Thyroid gland (tissue), 4 donors: Measurements from ENCODE around the gene NPBWR2.

ENCODE experiments used
- CTCF ChIP-seq, 6 experiments: fragments of 200-600 bp in 3 of 6; fragments of 450-650 bp in 3 of 6; sonication (generic) in 3 of 6; IDR thresholded peaks; one replicate each; pipeline ENCODE4 v1.5.1; 2016 to 2019; ENCODE audit warnings: antibody characterized with exemption in 6 of 6, mild to moderate bottlenecking in 2 of 6, inconsistent platforms in 1 of 6, moderate library complexity in 1 of 6
- POLR2A ChIP-seq, 2 donors: fragments of 450-650 bp; IDR thresholded peaks; one replicate each; pipeline ENCODE4 v1.6.1; 2017; ENCODE audit warnings: antibody characterized with exemption in 2 of 2, mild to moderate bottlenecking in 2 of 2, moderate library complexity in 1 of 2

DNA sequence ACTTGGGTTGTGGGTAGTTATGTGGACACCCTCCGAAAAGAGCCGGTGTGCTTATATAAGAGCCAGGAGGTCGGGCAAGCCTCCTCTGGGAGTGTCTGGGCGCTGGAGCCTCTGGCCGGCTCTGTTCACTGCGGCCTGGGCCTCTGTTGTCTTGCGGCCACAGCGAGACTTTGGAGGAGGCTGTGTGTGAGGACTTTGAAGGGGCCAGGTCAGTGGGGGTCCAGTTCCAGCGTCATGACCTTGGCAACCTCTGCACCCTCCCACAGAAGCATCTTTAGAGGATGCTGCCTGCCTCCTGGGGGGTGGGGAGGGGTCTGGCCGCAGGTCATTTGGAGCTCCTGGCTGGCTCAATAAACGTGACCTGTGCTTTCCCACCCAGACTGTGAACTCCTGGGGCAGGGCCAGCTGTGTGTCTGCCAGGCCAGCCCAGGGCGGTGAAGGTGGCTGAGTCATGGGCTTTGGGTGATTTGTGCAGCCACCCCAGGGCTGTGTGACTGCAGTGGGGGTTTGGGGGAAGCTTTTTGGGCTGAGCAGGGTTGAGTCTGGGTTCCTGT is 43.1 kb downstream of the NPBWR2 start:
- TF ChIP-seq CTCF (IDR thresholded peaks at IDR 0.05), result no peak
- no peak for TF ChIP-seq POLR2A (IDR thresholded peaks at IDR 0.05)
